Muscle layer of duodenum (tissue), 2 donors: ENCODE results near the gene USP44.

Experiments used
- H3K27ac ChIP-seq: one replicate; pipeline ENCODE4 v1.7.0; 2013; ENCODE audit warnings: mild to moderate bottlenecking, low read length
- H3K27me3 ChIP-seq: one replicate; pipeline ENCODE4 v1.7.0; 2013; ENCODE audit warnings: low read depth, mild to moderate bottlenecking, control low read depth, low read length
- H3K36me3 ChIP-seq, 2 donors: one replicate each; pipeline ENCODE4 v1.7.0; 2013; ENCODE audit warnings: low read length in 2 of 2, control low read depth in 1 of 2, mild to moderate bottlenecking in 1 of 2; ENCODE audit not compliant: insufficient read depth in 2 of 2, control insufficient read depth in 1 of 2
- H3K4me1 ChIP-seq, 2 donors: one replicate each; pipeline ENCODE4 v1.7.0; 2013; ENCODE audit warnings: low read length in 2 of 2, mild to moderate bottlenecking in 2 of 2, control low read depth in 1 of 2, moderate library complexity in 1 of 2; ENCODE audit not compliant: insufficient read depth in 2 of 2, control insufficient read depth in 1 of 2
- H3K4me3 ChIP-seq, 2 donors: one replicate each; pipeline ENCODE4 v1.7.0; 2013; ENCODE audit warnings: low read length in 2 of 2, low read depth in 1 of 2, mild to moderate bottlenecking in 1 of 2
- H3K9me3 ChIP-seq, 2 donors: one replicate each; pipeline ENCODE4 v1.7.0; 2013; ENCODE audit warnings: low read length in 2 of 2, control low read depth in 1 of 2, mild to moderate bottlenecking in 1 of 2; ENCODE audit not compliant: control insufficient read depth in 1 of 2
- donor health status: healthy.

Gene USP44

GRCh38 chr12:95481888-95482287 lies 69.4 kb downstream of the USP44 start:
- Histone ChIP-seq H3K4me1 (peaks cover 0 to 24% of the 10 kb centered on the region in 2 donors), H3K27ac (no peak overlapping the region), H3K4me3 (no peak overlapping the region), H3K36me3 (peaks cover 26 to 31% of the 10 kb centered on the region in 2 donors), H3K27me3 (no peaks in the 10 kb centered on the region), H3K9me3 (no peaks in the 10 kb centered on the region)

DNA sequence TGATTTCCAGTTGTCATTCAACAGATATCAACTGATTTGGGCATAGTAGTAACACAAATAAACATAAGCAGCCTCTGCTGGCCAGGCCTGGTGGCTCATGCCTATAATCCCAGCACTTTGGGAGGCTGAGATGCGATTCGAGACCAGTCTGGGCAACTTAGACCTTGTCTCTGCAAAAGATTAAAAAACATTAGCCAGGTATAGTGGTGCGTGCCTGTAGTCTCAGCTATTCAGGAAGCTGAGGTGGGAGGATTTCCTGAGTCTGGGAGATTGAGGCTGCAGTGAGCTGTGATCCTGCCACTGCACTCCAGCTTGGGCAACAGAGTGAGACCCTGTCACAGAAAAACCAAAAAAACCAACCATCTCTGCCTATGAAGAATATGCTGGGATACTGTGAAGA lies 70.2 kb downstream of the USP44 start:
- Histone ChIP-seq H3K4me1 (peaks cover 0 to 30% of the 10 kb centered on the region in 2 donors), H3K36me3 (peaks cover 22 to 25% of the 10 kb centered on the region in 2 donors), H3K27ac (no peak overlapping the region), H3K9me3 (no peaks in the 10 kb centered on the region), H3K4me3 (no peak overlapping the region), H3K27me3 (no peaks in the 10 kb centered on the region)

DNA sequence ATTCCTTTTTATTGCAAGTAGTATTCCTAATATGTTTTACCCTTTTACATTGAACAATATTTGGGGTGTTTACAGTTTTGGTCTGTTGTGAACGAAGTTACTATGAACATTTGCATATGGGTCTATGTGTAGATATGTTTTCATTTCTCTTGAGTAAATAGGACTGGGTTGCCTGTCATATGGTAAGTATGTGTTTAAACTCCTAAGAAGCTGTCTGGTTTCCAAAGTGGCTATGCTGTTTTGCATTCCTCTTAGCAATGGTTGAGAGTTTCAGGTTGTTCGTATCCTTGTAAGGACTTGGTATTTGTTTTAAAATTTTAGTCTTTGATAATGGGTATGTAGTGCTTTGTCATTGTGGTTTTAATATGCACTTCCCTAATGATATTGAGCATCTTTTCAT lies 71.0 kb downstream of the USP44 start:
- no peak overlapping the region for H3K27ac ChIP-seq
- no peaks in the 10 kb centered on the region for H3K27me3 ChIP-seq
- peaks cover 22 to 23% of the 10 kb centered on the region in 2 donors for H3K36me3 ChIP-seq
- H3K4me3 ChIP-seq: no peak overlapping the region
- no peaks in the 10 kb centered on the region for H3K9me3 ChIP-seq
- H3K4me1 ChIP-seq: peaks cover 6 to 38% of the 10 kb centered on the region in 2 donors

- peak overlapping the region; percentile 100 for H3K27ac ChIP-seq
- peak overlapping the region; percentile 93 to 99 for H3K4me3 ChIP-seq
- no peaks in the 10 kb centered on the region for H3K9me3 ChIP-seq
- no peaks in the 10 kb centered on the region for H3K27me3 ChIP-seq
- H3K36me3 ChIP-seq: peaks cover 18 to 20% of the 10 kb centered on the region in 2 donors
- peaks cover 8 to 22% of the 10 kb centered on the region in 2 donors for H3K4me1 ChIP-seq
Observed at GRCh38 chr12:95474660-95474958, 76.7 kb downstream of the USP44 start.

DNA sequence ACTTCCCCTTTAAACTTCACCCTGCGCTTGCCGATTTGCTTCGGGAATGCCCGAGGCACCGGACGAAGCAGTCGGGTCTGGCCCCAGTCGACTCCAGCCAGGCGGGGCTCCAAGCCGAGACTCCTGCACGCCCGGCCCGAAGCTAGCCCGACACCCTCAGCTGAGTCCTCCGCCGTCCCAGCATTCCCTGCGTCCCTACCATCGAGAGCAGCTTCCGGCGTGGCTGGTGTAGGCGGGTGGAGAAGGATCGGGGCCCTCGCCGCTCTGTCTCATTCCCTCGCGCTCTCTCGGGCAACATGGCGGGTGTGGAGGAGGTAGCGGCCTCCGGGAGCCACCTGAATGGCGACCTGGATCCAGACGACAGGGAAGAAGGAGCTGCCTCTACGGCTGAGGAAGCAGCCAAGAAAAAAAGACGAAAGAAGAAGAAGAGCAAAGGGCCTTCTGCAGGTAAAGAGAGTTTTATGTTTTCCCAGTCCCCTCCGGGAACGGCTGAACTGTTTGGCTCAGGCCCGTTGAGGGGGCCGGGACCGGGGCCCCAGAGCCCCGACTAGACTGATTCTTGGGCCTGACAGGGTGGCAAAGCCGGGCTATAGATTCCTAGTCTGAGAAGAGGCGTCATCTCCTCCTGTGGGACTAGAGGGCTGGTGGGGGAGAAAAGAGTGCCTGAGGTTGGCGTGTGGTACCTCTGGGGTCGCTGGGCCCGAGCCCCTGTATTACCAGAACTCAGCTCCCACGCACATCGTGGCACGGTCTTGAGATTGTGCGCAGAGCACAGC lies 77.2 kb downstream of the USP44 start, which contains the start of gene METAP2:
METAP2 (plus strand) TSS at position 269 of the 776 bp plus-strand sequence; CDS start at position 297, 28 bp downstream.
- Histone ChIP-seq H3K27me3 (no peaks in the 10 kb centered on the region), H3K4me1 (peaks cover 8 to 22% of the 10 kb centered on the region in 2 donors), H3K36me3 (peaks cover 17% of the 10 kb centered on the region in 2 donors), H3K9me3 (no peaks in the 10 kb centered on the region), H3K27ac (peak within 1 kb of the TSS; percentile 100), H3K4me3 (peak within 1 kb of the TSS; percentile 93 to 99)

DNA sequence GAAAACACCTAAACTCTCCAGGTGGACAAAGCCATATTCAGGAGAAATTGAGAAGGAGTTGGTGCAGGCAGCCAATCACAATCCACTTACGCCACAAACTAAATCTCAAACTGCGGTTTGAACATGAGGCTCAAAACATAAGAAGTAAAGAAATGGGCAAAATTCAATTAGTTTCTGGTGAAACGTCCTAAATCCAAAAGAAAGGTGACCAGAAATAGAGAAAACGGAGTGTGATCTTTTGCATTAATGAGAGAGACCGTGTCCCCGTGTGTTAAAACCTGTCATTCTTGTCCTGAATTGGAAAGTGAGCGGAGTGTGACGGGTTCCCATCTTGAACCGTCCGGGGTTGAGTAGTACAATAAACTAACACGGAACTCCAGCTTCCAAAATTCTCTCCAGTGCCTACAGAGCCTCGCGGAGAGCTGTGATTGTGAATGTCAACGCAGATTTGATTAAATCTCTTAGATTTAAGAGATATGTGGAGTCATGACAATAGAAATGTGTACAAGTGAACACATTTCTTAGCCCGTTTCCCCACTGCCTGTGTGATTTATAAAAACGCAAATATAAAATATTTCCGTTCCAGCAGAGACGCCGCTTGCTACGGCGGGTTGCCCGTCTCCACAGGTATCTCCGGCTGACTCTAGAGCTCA lies 77.9 kb downstream of the USP44 start:
- H3K27ac ChIP-seq: peak overlapping the region; percentile 100
- H3K9me3 ChIP-seq: no peaks in the 10 kb centered on the region
- H3K27me3 ChIP-seq: no peaks in the 10 kb centered on the region
- H3K36me3 ChIP-seq: peaks cover 11 to 14% of the 10 kb centered on the region in 2 donors
- H3K4me3 ChIP-seq: peak overlapping the region; percentile 93 to 99
- peaks cover 8 to 22% of the 10 kb centered on the region in 2 donors for H3K4me1 ChIP-seq

GRCh38 chr12:95470300-95470699 lies 81.0 kb downstream of the USP44 start:
- no peak overlapping the region for H3K27ac ChIP-seq
- no peaks in the 10 kb centered on the region for H3K9me3 ChIP-seq
- H3K36me3 ChIP-seq: peaks cover 0 to 5% of the 10 kb centered on the region in 2 donors
- H3K4me3 ChIP-seq: no peak overlapping the region
- H3K27me3 ChIP-seq: no peaks in the 10 kb centered on the region
- H3K4me1 ChIP-seq: peaks cover 3 to 9% of the 10 kb centered on the region in 2 donors
